Kidney epithelial cell (primary cell): ENCODE measurements around the gene DDIT3. TPM values are rescaled to one million over a fixed set of nuclear protein-coding genes. Genes with fewer than 3 reads are reported as not detected.

ENCODE experiments used
- DNase-seq: peaks from one replicate; pipeline ENCODE4 v3.0.0-alpha.2; 2010; ENCODE audit warnings: low read depth
- H3K27me3 ChIP-seq: 2 replicates; pipeline ENCODE4 v1.6.0; 2011; ENCODE audit warnings: low read length; ENCODE audit not compliant: control insufficient read depth, insufficient read depth
- H3K36me3 ChIP-seq: 2 replicates; pipeline ENCODE4 v1.5.1; 2011; ENCODE audit warnings: low read length; ENCODE audit not compliant: control insufficient read depth, insufficient read depth
- H3K4me3 ChIP-seq: 2 replicates; pipeline ENCODE4 v1.5.1; 2011; ENCODE audit warnings: low read depth, mild to moderate bottlenecking, control low read depth, low read length
- CTCF ChIP-seq: IDR thresholded peaks from 2 replicates; pipeline ENCODE4 v1.5.1; 2011; ENCODE audit warnings: mild to moderate bottlenecking, moderate library complexity, low read length, control low read depth, inconsistent platforms; ENCODE audit not compliant: insufficient read depth, poor library complexity, severe bottlenecking
- total RNA-seq: library from RNA; depleted of rRNA; stranded (reverse); fragments of >200 nt; gene quantifications from 2 replicates; pipeline ENCODE4 v1.2.3, GENCODE V29; 2015

The DDIT3 gene
- total RNA-seq, 1 donor from 2014 or later = 107 TPM

- Histone ChIP-seq H3K36me3 (no peaks in the 10 kb centered on the region), H3K4me3 (no peak overlapping the region), H3K27me3 (peaks cover 61% of the 10 kb centered on the region)
- DNase-seq = no peak
- no peak for TF ChIP-seq CTCF
These were observed 49.2 kb downstream of the DDIT3 start for GRCh38 chr12:57470970-57471656.

- no peak for DNase-seq
- Histone ChIP-seq H3K4me3 (no peak overlapping the region), H3K36me3 (no peaks in the 10 kb centered on the region), H3K27me3 (peaks cover 56% of the 10 kb centered on the region)
- no peak for TF ChIP-seq CTCF
These were observed 49.9 kb downstream of the DDIT3 start for GRCh38 chr12:57470286-57470969.

- Histone ChIP-seq H3K27me3 (peaks cover 52% of the 10 kb centered on the region), H3K4me3 (no peak overlapping the region), H3K36me3 (no peaks in the 10 kb centered on the region)
- TF ChIP-seq CTCF = no peak
- DNase-seq = no peak
These were observed 50.8 kb downstream of the DDIT3 start for GRCh38 chr12:57469296-57470164.

GRCh38 chr12:57467915-57468314 is 52.4 kb downstream of the DDIT3 start:
- no peak for TF ChIP-seq CTCF
- DNase-seq = no peak
- no peak overlapping the region for H3K4me3 ChIP-seq

GRCh38 chr12:57467212-57467874 is 53.0 kb downstream of the DDIT3 start:
- DNase-seq = no peak
- peaks cover 38% of the 10 kb centered on the region for H3K27me3 ChIP-seq
- no peak overlapping the region for H3K4me3 ChIP-seq
- no peak for TF ChIP-seq CTCF
- H3K36me3 ChIP-seq = no peaks in the 10 kb centered on the region

More at GRCh38 chr12:57467915-57468314, 52.4 kb downstream of the DDIT3 start:
- Histone ChIP-seq H3K36me3 (no peaks in the 10 kb centered on the region), H3K27me3 (peaks cover 42% of the 10 kb centered on the region)

Other genes with a start within 250 kb of the DDIT3 start
- gene R3HDM2, start 89.5 kb downstream of the DDIT3 start, total RNA-seq = 17.9 and 18.5 TPM in 2 replicates
- gene INHBC, start 85.7 kb downstream of the DDIT3 start, total RNA-seq = not detected in 2 replicates
- gene INHBE, start 65.2 kb downstream of the DDIT3 start, total RNA-seq = 4.4 and 8.7 TPM in 2 replicates
- 1.6 TPM in 2 replicates for gene GLI1, start 60.7 kb downstream of the DDIT3 start, total RNA-seq
- gene ARHGAP9, start 40.6 kb downstream of the DDIT3 start, total RNA-seq = 1.1 and 2.9 TPM in 2 replicates
- 260 and 268 TPM in 2 replicates for gene MARS1, start 32.4 kb downstream of the DDIT3 start, total RNA-seq
- gene MBD6, start 2.3 kb upstream of the DDIT3 start, total RNA-seq = 10.0 and 11.6 TPM in 2 replicates
- 154 and 191 TPM in 2 replicates for gene DCTN2, start 26.7 kb upstream of the DDIT3 start, total RNA-seq
- gene KIF5A, start 29.5 kb upstream of the DDIT3 start, total RNA-seq = 1.2 and 1.9 TPM in 2 replicates
- 96.0 and 105 TPM in 2 replicates for gene PIP4K2C, start 70.7 kb upstream of the DDIT3 start, total RNA-seq
- gene DTX3, start 84.3 kb upstream of the DDIT3 start, total RNA-seq = 27.3 and 34.1 TPM in 2 replicates
- gene ARHGEF25, start 90.9 kb upstream of the DDIT3 start, total RNA-seq = 2.3 and 2.4 TPM in 2 replicates
- gene B4GALNT1, start 112.7 kb upstream of the DDIT3 start, total RNA-seq = 0.48 and 2.2 TPM in 2 replicates
- gene OS9, start 173.6 kb upstream of the DDIT3 start, total RNA-seq = 268 and 310 TPM in 2 replicates
- gene AGAP2, start 218.2 kb upstream of the DDIT3 start, total RNA-seq = under 0.01 TPM in 1 of 2 replicates, not detected in the other
- gene TSPAN31, start 224.5 kb upstream of the DDIT3 start, total RNA-seq = 39.6 and 77.1 TPM in 2 replicates
- gene CDK4, start 231.8 kb upstream of the DDIT3 start, total RNA-seq = 257 and 298 TPM in 2 replicates
- 15.1 and 16.7 TPM in 2 replicates for gene MARCHF9, start 234.6 kb upstream of the DDIT3 start, total RNA-seq
- gene CYP27B1, start 246.6 kb upstream of the DDIT3 start, total RNA-seq = 4.3 and 5.2 TPM in 2 replicates